Measurements from ENCODE around the gene MIER1.
A peak's percentile ranks its signal among the peaks of the same experiment; 100 is the strongest.
"Not testable (repeated sequence)": the region's sequence is repeated elsewhere in the genome, so short reads cannot be mapped to it uniquely, and the experiment has no call there.

Gene MIER1

GRCh38 chr1:66951513-66951912 is 26.7 kb downstream of the MIER1 start:
- ATAC-seq (no peak), DNase-seq (no peak)
- no peaks in the 10 kb centered on the region for H3K27me3 Mint-ChIP-seq
- H3K4me3 Mint-ChIP-seq, result no peak overlapping the region
- peaks cover 19% of the 10 kb centered on the region for H3K4me1 Mint-ChIP-seq
- H3K9me3 Mint-ChIP-seq, result no peaks in the 10 kb centered on the region
- no peak overlapping the region for H3K27ac Mint-ChIP-seq
- H3K36me3 Mint-ChIP-seq (ENCODE audit: low read depth), result peaks cover 52% of the 10 kb centered on the region

GRCh38 chr1:66954208-66954607 is 29.4 kb downstream of the MIER1 start:
- no peaks in the 10 kb centered on the region for H3K27me3 Mint-ChIP-seq
- DNase-seq, result no peak
- peaks cover 50% of the 10 kb centered on the region for H3K36me3 Mint-ChIP-seq (ENCODE audit: low read depth)
- H3K4me1 Mint-ChIP-seq, result peaks cover 13% of the 10 kb centered on the region
- no peaks in the 10 kb centered on the region for H3K9me3 Mint-ChIP-seq
- H3K4me3 Mint-ChIP-seq, result no peak overlapping the region
- peak overlapping the region; percentile 53 for H3K27ac Mint-ChIP-seq
- no peak for ATAC-seq

GRCh38 chr1:66957938-66958337 is 33.1 kb downstream of the MIER1 start:
- Mint-ChIP-seq H3K27me3 (no peaks in the 10 kb centered on the region), H3K4me1 (peaks cover 27% of the 10 kb centered on the region), H3K9me3 (no peaks in the 10 kb centered on the region), H3K4me3 (no peak overlapping the region), H3K27ac (no peak overlapping the region), H3K36me3 (ENCODE audit: low read depth) (peaks cover 61% of the 10 kb centered on the region)
- ATAC-seq (no peak), DNase-seq (no peak)

- H3K4me3 Mint-ChIP-seq, H3K27ac Mint-ChIP-seq, H3K9me3 Mint-ChIP-seq, ATAC-seq, DNase-seq, H3K27me3 Mint-ChIP-seq: not testable (repeated sequence)
- peaks cover 10% of the 10 kb centered on the region for H3K4me1 Mint-ChIP-seq
- peaks cover 73% of the 10 kb centered on the region for H3K36me3 Mint-ChIP-seq (ENCODE audit: low read depth)
Measured at GRCh38 chr1:66966188-66966873, 41.5 kb downstream of the MIER1 start.

GRCh38 chr1:66968574-66968973 is 43.8 kb downstream of the MIER1 start:
- H3K4me1 Mint-ChIP-seq, result peaks cover 5% of the 10 kb centered on the region
- no peak for ATAC-seq
- H3K4me3 Mint-ChIP-seq, result no peak overlapping the region
- H3K27ac Mint-ChIP-seq, result no peak overlapping the region
- peaks cover 9% of the 10 kb centered on the region for H3K9me3 Mint-ChIP-seq
- peaks cover 67% of the 10 kb centered on the region for H3K36me3 Mint-ChIP-seq (ENCODE audit: low read depth)
- DNase-seq, result no peak
- H3K27me3 Mint-ChIP-seq, result no peaks in the 10 kb centered on the region

GRCh38 chr1:66978201-66978600 is 53.4 kb downstream of the MIER1 start:
- H3K27ac Mint-ChIP-seq, result no peak overlapping the region
- H3K36me3 Mint-ChIP-seq (ENCODE audit: low read depth), result peaks cover 44% of the 10 kb centered on the region
- no peak overlapping the region for H3K4me3 Mint-ChIP-seq

GRCh38 chr1:66979621-66980020 is 54.8 kb downstream of the MIER1 start:
- Mint-ChIP-seq H3K36me3 (ENCODE audit: low read depth) (peaks cover 49% of the 10 kb centered on the region), H3K4me1 (peaks cover 39% of the 10 kb centered on the region)
- H3K4me3 Mint-ChIP-seq, H3K9me3 Mint-ChIP-seq, DNase-seq, H3K27me3 Mint-ChIP-seq, H3K27ac Mint-ChIP-seq, ATAC-seq: not testable (repeated sequence)

More at GRCh38 chr1:66978201-66978600, 53.4 kb downstream of the MIER1 start:
- DNase-seq (no peak), ATAC-seq (no peak)
- Mint-ChIP-seq H3K4me1 (peaks cover 27% of the 10 kb centered on the region), H3K9me3 (no peaks in the 10 kb centered on the region), H3K27me3 (no peaks in the 10 kb centered on the region)

- no peaks in the 10 kb centered on the region for H3K27me3 Mint-ChIP-seq
- H3K4me1 Mint-ChIP-seq, result peaks cover 47% of the 10 kb centered on the region
- peak overlapping the region; percentile 50 for H3K4me3 Mint-ChIP-seq
- peaks cover 47% of the 10 kb centered on the region for H3K36me3 Mint-ChIP-seq (ENCODE audit: low read depth)
- peak; percentile 31 for ATAC-seq
- peak overlapping the region; percentile 70 for H3K27ac Mint-ChIP-seq
- no peak for DNase-seq
- no peaks in the 10 kb centered on the region for H3K9me3 Mint-ChIP-seq
Measured at GRCh38 chr1:66980745-66981367, 56.1 kb downstream of the MIER1 start.

- Mint-ChIP-seq H3K27ac (peak overlapping the region; percentile 70), H3K4me3 (peak overlapping the region; percentile 50), H3K27me3 (no peaks in the 10 kb centered on the region), H3K36me3 (ENCODE audit: low read depth) (peaks cover 51% of the 10 kb centered on the region), H3K9me3 (no peaks in the 10 kb centered on the region), H3K4me1 (peaks cover 47% of the 10 kb centered on the region)
- ATAC-seq (no peak), DNase-seq (peak; percentile 18)
Measured at GRCh38 chr1:66981679-66982078, 56.9 kb downstream of the MIER1 start.

- no peaks in the 10 kb centered on the region for H3K9me3 Mint-ChIP-seq
- H3K4me3 Mint-ChIP-seq, result no peak overlapping the region
- ATAC-seq (no peak), DNase-seq (no peak)
- H3K27ac Mint-ChIP-seq, result no peak overlapping the region
- H3K4me1 Mint-ChIP-seq, result peaks cover 47% of the 10 kb centered on the region
- H3K27me3 Mint-ChIP-seq, result no peaks in the 10 kb centered on the region
- H3K36me3 Mint-ChIP-seq (ENCODE audit: low read depth), result peaks cover 52% of the 10 kb centered on the region
Measured at GRCh38 chr1:66982561-66983260, 57.9 kb downstream of the MIER1 start.

- H3K36me3 Mint-ChIP-seq (ENCODE audit: low read depth), result peaks cover 58% of the 10 kb centered on the region
- ATAC-seq (no peak), DNase-seq (no peak)
- no peaks in the 10 kb centered on the region for H3K27me3 Mint-ChIP-seq
- H3K4me1 Mint-ChIP-seq, result peaks cover 47% of the 10 kb centered on the region
- no peaks in the 10 kb centered on the region for H3K9me3 Mint-ChIP-seq
- peak overlapping the region; percentile 80 for H3K27ac Mint-ChIP-seq
- peak overlapping the region; percentile 9 for H3K4me3 Mint-ChIP-seq
Measured at GRCh38 chr1:66984491-66984890, 59.7 kb downstream of the MIER1 start.

GRCh38 chr1:66985835-66986234 is 61.0 kb downstream of the MIER1 start:
- H3K27me3 Mint-ChIP-seq, result no peaks in the 10 kb centered on the region
- peaks cover 40% of the 10 kb centered on the region for H3K4me1 Mint-ChIP-seq
- no peaks in the 10 kb centered on the region for H3K9me3 Mint-ChIP-seq
- H3K4me3 Mint-ChIP-seq, result no peak overlapping the region
- peaks cover 61% of the 10 kb centered on the region for H3K36me3 Mint-ChIP-seq (ENCODE audit: low read depth)
- DNase-seq (no peak), ATAC-seq (no peak)
- H3K27ac Mint-ChIP-seq, result no peak overlapping the region

- H3K9me3 Mint-ChIP-seq, result no peaks in the 10 kb centered on the region
- H3K36me3 Mint-ChIP-seq (ENCODE audit: low read depth), result peaks cover 21% of the 10 kb centered on the region
- H3K4me3 Mint-ChIP-seq, result no peak overlapping the region
- ATAC-seq, result no peak
- H3K27me3 Mint-ChIP-seq, result no peaks in the 10 kb centered on the region
- no peak overlapping the region for H3K27ac Mint-ChIP-seq
- H3K4me1 Mint-ChIP-seq, result peaks cover 7% of the 10 kb centered on the region
- DNase-seq, result no peak
Measured at GRCh38 chr1:66993076-66993475, 68.3 kb downstream of the MIER1 start.

- peak; percentile 53 for DNase-seq
- H3K36me3 Mint-ChIP-seq (ENCODE audit: low read depth), result peaks cover 9% of the 10 kb centered on the region
- no peaks in the 10 kb centered on the region for H3K9me3 Mint-ChIP-seq
- no peak overlapping the region for H3K4me3 Mint-ChIP-seq
- H3K27ac Mint-ChIP-seq, result no peak overlapping the region
- ATAC-seq, result peak; percentile 51
- peaks cover 11% of the 10 kb centered on the region for H3K4me1 Mint-ChIP-seq
- no peaks in the 10 kb centered on the region for H3K27me3 Mint-ChIP-seq
Measured at GRCh38 chr1:66996018-66996682, 71.4 kb downstream of the MIER1 start.
